ENCODE results near the gene MED12L.
A peak's percentile ranks its signal among the peaks of the same experiment; 100 is the strongest.

Gene MED12L

GRCh38 chr3:151460228-151460627 lies 374.8 kb downstream of the MED12L start:
- H3K4me1 ChIP-seq (ENCODE audit: insufficient read depth, poor library complexity, severe bottlenecking) = no peaks in the 10 kb centered on the region
- H3K27me3 ChIP-seq (ENCODE audit: insufficient read depth, poor library complexity, severe bottlenecking) = peaks cover 5% of the 10 kb centered on the region
- TF ChIP-seq CTCF (IDR thresholded peaks at IDR 0.05; ENCODE audit: poor library complexity, severe bottlenecking) = no peak
- no peak overlapping the region for H3K27ac ChIP-seq (ENCODE audit: poor library complexity, severe bottlenecking)
- DNase-seq (ENCODE audit: low spot score) (no peak), ATAC-seq (ENCODE audit: low read depth) (no peak)
- H3K9me3 ChIP-seq (ENCODE audit: severe bottlenecking) = no peaks in the 10 kb centered on the region
- no peak overlapping the region for H3K4me3 ChIP-seq (ENCODE audit: severe bottlenecking)
- no peaks in the 10 kb centered on the region for H3K36me3 ChIP-seq (ENCODE audit: low read depth)

GRCh38 chr3:151460774-151461450 lies 375.4 kb downstream of the MED12L start, which contains the start of gene IGSF10:
TSS of gene IGSF10 (minus strand) at chr3:151461061. CDS start at chr3:151458709, 2,352 bp downstream.
- TF ChIP-seq CTCF (IDR thresholded peaks at IDR 0.05; ENCODE audit: poor library complexity, severe bottlenecking) = no peak
- peak within 1 kb of the TSS; percentile 25 for H3K4me3 ChIP-seq (ENCODE audit: severe bottlenecking)
- H3K4me1 ChIP-seq (ENCODE audit: insufficient read depth, poor library complexity, severe bottlenecking) = no peaks in the 10 kb centered on the region
- H3K36me3 ChIP-seq (ENCODE audit: low read depth) = no peaks in the 10 kb centered on the region
- peak; percentile 29; the same call in 1 of the 3 replicates for ATAC-seq (ENCODE audit: low read depth)
- H3K27ac ChIP-seq (ENCODE audit: poor library complexity, severe bottlenecking) = no peak within 1 kb of the TSS
- no peaks in the 10 kb centered on the region for H3K9me3 ChIP-seq (ENCODE audit: severe bottlenecking)
- DNase-seq (ENCODE audit: low spot score) = no peak
- H3K27me3 ChIP-seq (ENCODE audit: insufficient read depth, poor library complexity, severe bottlenecking) = peaks cover 5% of the 10 kb centered on the region

- no peaks in the 10 kb centered on the region for H3K36me3 ChIP-seq (ENCODE audit: low read depth)
- ATAC-seq (ENCODE audit: low read depth) (no peak), DNase-seq (ENCODE audit: low spot score) (no peak)
- H3K9me3 ChIP-seq (ENCODE audit: severe bottlenecking) = no peaks in the 10 kb centered on the region
- peaks cover 5% of the 10 kb centered on the region for H3K27me3 ChIP-seq (ENCODE audit: insufficient read depth, poor library complexity, severe bottlenecking)
- TF ChIP-seq CTCF (IDR thresholded peaks at IDR 0.05; ENCODE audit: poor library complexity, severe bottlenecking) = no peak
- H3K27ac ChIP-seq (ENCODE audit: poor library complexity, severe bottlenecking) = no peak overlapping the region
- no peaks in the 10 kb centered on the region for H3K4me1 ChIP-seq (ENCODE audit: insufficient read depth, poor library complexity, severe bottlenecking)
- no peak overlapping the region for H3K4me3 ChIP-seq (ENCODE audit: severe bottlenecking)
Measured at GRCh38 chr3:151462278-151462780, 376.9 kb downstream of the MED12L start.

GRCh38 chr3:151462991-151463390 lies 377.5 kb downstream of the MED12L start:
- ATAC-seq (ENCODE audit: low read depth) = no peak
- no peak for DNase-seq (ENCODE audit: low spot score)

More at GRCh38 chr3:151462991-151463390, 377.5 kb downstream of the MED12L start:
- TF ChIP-seq CTCF (IDR thresholded peaks at IDR 0.05; ENCODE audit: poor library complexity, severe bottlenecking) = no peak
- no peaks in the 10 kb centered on the region for H3K9me3 ChIP-seq (ENCODE audit: severe bottlenecking)
- H3K4me3 ChIP-seq (ENCODE audit: severe bottlenecking) = no peak overlapping the region
- H3K27me3 ChIP-seq (ENCODE audit: insufficient read depth, poor library complexity, severe bottlenecking) = peaks cover 5% of the 10 kb centered on the region
- H3K36me3 ChIP-seq (ENCODE audit: low read depth) = no peaks in the 10 kb centered on the region
- no peak overlapping the region for H3K27ac ChIP-seq (ENCODE audit: poor library complexity, severe bottlenecking)
- H3K4me1 ChIP-seq (ENCODE audit: insufficient read depth, poor library complexity, severe bottlenecking) = no peaks in the 10 kb centered on the region
